BE2C (cell line): ENCODE data around the gene GATAD2A.

Experiments used
- DNase-seq: peaks from one replicate; pipeline ENCODE4 v3.0.0-alpha.2; 2020
- H3K27me3 ChIP-seq: fragments of 250-450 bp; sonication (Bioruptor Pico); 2 replicates; pipeline ENCODE4 v1.5.1; 2020; ENCODE audit warnings: mild to moderate bottlenecking
- H3K36me3 ChIP-seq: fragments of 250-450 bp; sonication (Bioruptor Pico); 2 replicates; pipeline ENCODE4 v1.5.1; 2020; ENCODE audit warnings: mild to moderate bottlenecking
- H3K4me1 ChIP-seq: fragments of 250-450 bp; sonication (Bioruptor Pico); 2 replicates; pipeline ENCODE4 v1.5.1; 2020
- H3K4me3 ChIP-seq: 2 replicates; pipeline ENCODE4 v1.5.1; 2011; ENCODE audit warnings: low read depth, low read length
- H3K9me3 ChIP-seq: fragments of 250-450 bp; sonication (Bioruptor Pico); 2 replicates; pipeline ENCODE4 v1.5.1; 2020
- TF ChIP-seq, protein P1 (sequence below): IDR thresholded peaks from 2 replicates; pipeline ENCODE4 v1.5.1; 2012; ENCODE audit warnings: mild to moderate bottlenecking, low read depth, low read length

Gene GATAD2A

GRCh38 chr19:19523177-19523576 lies 117.7 kb downstream of the GATAD2A start:
- H3K4me3 ChIP-seq = no peak overlapping the region
- TF ChIP-seq, protein P1, sequence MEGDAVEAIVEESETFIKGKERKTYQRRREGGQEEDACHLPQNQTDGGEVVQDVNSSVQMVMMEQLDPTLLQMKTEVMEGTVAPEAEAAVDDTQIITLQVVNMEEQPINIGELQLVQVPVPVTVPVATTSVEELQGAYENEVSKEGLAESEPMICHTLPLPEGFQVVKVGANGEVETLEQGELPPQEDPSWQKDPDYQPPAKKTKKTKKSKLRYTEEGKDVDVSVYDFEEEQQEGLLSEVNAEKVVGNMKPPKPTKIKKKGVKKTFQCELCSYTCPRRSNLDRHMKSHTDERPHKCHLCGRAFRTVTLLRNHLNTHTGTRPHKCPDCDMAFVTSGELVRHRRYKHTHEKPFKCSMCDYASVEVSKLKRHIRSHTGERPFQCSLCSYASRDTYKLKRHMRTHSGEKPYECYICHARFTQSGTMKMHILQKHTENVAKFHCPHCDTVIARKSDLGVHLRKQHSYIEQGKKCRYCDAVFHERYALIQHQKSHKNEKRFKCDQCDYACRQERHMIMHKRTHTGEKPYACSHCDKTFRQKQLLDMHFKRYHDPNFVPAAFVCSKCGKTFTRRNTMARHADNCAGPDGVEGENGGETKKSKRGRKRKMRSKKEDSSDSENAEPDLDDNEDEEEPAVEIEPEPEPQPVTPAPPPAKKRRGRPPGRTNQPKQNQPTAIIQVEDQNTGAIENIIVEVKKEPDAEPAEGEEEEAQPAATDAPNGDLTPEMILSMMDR = no peak
- no peaks in the 10 kb centered on the region for H3K4me1 ChIP-seq
- no peak for DNase-seq
- no peaks in the 10 kb centered on the region for H3K27me3 ChIP-seq
- peaks cover 26% of the 10 kb centered on the region for H3K36me3 ChIP-seq
- no peaks in the 10 kb centered on the region for H3K9me3 ChIP-seq

DNA sequence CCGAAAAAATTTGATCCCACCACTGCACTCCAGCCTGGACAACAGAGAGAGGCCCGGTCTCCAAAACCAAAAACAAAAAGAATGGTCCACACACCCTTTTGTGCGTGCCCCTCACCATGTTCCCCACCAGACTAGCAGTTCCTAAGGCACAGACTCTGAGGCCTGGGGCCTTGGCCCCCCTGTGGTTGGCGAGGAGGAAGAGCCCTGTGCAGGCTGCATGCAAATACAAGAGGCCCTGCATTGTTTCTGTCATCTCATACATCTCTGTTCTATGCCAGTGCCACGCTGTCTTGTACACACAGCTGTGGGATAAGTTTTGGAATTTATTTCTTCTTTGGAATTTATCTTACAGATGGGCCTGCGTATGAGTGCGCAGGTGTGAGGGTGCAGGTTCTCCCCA lies 118.6 kb downstream of the GATAD2A start:
- Histone ChIP-seq H3K36me3 (peaks cover 28% of the 10 kb centered on the region), H3K9me3 (no peaks in the 10 kb centered on the region), H3K27me3 (no peaks in the 10 kb centered on the region; the same call in 1 of the 2 replicates), H3K4me1 (peaks cover 2% of the 10 kb centered on the region), H3K4me3 (no peak overlapping the region)
- no peak for DNase-seq
- TF ChIP-seq, protein P1 = no peak

DNA sequence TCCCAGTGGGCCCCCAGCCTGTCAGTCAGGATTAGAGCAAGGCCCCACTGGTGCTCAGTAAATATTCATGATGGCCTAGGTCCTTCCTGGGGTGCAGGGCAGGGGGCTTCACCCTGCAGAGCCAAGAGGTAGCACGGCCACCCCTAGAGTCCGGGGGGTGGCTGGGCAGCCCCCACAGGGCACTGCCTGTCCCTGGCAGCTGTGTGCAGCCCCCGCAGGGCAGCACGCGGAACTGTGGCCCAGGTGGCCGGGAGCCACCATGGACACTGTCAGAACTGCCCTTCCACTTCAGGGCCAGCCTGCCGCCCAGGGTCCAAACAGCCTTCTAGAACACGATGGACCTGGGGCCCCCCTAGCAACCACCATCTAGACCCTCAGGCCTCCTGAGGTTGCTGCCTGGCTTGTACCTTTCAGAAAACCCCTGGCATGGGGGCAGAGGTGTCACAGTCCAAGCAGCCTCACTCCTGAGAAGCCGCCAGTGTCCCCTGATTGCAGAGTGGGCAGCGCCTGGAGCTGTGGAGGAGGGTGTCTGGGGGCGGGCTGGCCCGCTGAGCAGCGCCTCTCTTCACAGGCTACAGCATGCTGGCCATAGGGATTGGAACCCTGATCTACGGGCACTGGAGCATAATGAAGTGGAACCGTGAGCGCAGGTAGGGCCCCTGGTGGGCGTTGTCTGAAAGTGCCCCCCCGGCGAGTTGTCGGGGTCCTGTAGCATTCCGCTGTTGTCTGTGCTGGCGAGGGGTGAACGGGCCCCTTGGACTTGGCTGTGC lies 120.3 kb downstream of the GATAD2A start:
- no peak for DNase-seq
- no peaks in the 10 kb centered on the region for H3K9me3 ChIP-seq
- H3K4me1 ChIP-seq = peaks cover 7% of the 10 kb centered on the region
- no peak overlapping the region for H3K4me3 ChIP-seq
- peaks cover 18% of the 10 kb centered on the region for H3K36me3 ChIP-seq
- TF ChIP-seq, protein P1 = no peak
- no peaks in the 10 kb centered on the region; the same call in 1 of the 2 replicates for H3K27me3 ChIP-seq

DNA sequence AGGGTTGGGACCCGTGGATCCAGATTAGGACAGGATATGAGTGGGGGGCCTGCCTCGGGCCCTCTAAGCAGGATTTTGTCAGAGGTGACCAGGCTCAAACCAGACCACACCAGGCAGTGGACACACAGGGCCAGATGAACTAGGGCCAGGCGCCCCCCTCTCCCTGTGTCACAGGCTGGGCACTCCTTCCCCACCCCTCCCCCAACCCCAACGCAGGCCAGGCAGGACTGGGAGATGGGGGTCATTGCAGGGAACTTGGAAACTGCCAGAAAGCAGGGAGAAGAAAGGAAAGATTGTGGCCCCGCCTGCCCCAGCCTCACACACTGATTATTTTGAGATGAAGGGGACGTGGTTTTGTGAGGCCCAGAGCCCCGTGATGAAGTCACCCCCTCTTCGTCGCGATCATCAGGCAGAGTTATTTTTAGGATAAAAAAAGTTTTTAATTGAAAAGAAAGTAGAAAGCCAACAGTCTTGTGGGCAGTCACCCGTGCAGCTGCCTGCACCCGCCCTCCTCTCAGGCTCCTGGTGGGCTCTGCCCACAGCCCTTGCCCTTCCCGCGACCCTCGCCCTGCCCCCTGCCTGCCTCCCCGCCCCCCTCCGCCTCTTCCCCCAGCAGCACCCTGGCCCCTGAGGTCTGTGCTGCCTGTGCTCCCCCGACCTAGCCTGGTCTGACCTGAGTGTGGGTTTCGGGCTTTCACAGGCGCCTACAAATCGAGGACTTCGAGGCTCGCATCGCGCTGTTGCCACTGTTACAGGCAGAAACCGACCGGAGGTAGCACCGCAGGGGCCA lies 121.3 kb downstream of the GATAD2A start:
- TF ChIP-seq, protein P1 = no peak
- Histone ChIP-seq H3K9me3 (no peaks in the 10 kb centered on the region), H3K4me3 (no peak overlapping the region), H3K36me3 (peaks cover 18% of the 10 kb centered on the region), H3K27me3 (no peaks in the 10 kb centered on the region; the same call in 1 of the 2 replicates), H3K4me1 (peaks cover 7% of the 10 kb centered on the region)
- no peak for DNase-seq

GRCh38 chr19:19527371-19527656 lies 121.8 kb downstream of the GATAD2A start:
- Histone ChIP-seq H3K36me3 (peaks cover 18% of the 10 kb centered on the region), H3K27me3 (no peaks in the 10 kb centered on the region; the same call in 1 of the 2 replicates), H3K4me1 (peaks cover 7% of the 10 kb centered on the region), H3K4me3 (no peak overlapping the region), H3K9me3 (no peaks in the 10 kb centered on the region)
- no peak for DNase-seq
- TF ChIP-seq, protein P1 = no peak
